NCI-H1694 treated with DMSO at 0.1 percent for 48 hours (cell line): ENCODE measurements around the gene C17orf67.

Experiments
- DNase-seq: peaks from one replicate; lab custom pipeline; 2025; lab: John Stamatoyannopoulos, UW

The C17orf67 gene

DNA sequence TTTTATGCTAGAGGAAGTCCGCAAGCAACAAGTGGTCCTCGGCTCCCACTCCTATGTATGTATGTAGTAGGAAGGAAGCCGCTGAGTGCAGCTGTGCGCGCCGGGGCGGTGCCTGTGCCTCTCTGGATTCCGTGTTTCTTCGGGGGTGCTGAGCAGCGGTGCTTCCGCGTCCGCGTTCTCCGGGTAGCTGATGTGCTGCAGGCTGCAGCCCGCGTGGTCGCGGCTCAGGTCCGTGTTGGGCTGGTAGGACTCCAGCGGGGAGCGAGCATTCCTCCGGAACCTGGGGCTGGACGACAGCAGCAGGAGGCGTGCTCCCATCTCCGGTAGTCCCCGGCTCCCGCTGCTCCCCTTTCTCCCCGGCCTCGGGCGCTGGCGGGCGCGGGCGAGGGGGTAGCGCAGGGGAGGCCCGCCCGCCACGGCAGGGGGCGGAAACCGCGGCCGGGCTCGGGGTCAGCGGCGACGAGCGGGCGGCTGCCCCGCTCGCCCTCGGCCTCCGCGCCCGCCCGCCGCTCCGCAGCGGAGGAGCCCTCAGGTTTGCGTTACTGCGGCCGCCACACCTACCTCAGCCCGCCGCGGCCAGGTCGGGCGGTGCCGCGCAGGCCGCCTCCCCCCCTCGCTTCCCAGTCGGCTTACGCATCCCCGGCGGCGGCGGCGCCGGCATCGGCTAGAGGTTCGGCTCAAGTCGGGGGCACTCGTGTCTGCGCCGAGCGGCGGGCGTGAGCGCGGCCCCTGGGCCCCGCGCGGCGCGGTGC, 487 bp downstream of the C17orf67 start:
- peak; percentile 33 for DNase-seq

- no peak for DNase-seq
Measured at GRCh38 chr17:56832446-56832845, 1.3 kb downstream of the C17orf67 start.

DNA sequence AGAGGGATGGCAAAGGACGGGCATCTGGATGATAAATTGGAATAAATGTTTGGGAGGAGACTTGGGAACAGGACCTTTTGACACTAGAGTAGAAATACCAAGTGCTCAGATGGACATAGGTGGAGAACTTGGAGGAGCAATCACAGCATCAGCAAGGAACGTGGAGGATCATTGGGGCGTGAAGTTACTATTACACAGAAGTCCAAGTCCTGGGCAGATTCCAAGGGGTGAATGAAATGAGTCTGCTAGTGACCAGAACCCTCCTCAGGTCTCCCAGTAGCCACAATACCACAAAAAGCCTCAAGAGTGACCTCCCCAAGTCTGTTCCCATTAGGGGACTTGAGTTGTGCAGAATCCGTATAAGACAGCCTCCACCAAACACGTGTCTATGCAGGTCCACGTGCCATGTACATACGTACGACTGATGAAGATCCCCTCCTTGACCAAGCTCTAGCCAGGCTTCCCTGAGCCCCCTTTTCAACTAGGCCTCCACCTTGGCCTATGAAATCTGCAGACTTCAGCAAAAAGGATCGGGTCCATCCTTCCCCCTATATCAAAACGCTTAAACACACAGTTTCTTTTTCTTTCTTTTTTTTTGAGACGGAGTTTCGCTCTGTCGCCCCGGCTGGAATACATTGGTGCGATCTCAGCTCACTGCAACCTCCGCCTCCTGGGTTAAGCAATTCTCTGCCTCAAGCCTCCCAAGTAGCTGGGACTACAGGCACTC, 2.2 kb downstream of the C17orf67 start:
- no peak for DNase-seq

- peak; percentile 75 for DNase-seq
Measured at GRCh38 chr17:56830726-56831368, 2.9 kb downstream of the C17orf67 start.

DNA sequence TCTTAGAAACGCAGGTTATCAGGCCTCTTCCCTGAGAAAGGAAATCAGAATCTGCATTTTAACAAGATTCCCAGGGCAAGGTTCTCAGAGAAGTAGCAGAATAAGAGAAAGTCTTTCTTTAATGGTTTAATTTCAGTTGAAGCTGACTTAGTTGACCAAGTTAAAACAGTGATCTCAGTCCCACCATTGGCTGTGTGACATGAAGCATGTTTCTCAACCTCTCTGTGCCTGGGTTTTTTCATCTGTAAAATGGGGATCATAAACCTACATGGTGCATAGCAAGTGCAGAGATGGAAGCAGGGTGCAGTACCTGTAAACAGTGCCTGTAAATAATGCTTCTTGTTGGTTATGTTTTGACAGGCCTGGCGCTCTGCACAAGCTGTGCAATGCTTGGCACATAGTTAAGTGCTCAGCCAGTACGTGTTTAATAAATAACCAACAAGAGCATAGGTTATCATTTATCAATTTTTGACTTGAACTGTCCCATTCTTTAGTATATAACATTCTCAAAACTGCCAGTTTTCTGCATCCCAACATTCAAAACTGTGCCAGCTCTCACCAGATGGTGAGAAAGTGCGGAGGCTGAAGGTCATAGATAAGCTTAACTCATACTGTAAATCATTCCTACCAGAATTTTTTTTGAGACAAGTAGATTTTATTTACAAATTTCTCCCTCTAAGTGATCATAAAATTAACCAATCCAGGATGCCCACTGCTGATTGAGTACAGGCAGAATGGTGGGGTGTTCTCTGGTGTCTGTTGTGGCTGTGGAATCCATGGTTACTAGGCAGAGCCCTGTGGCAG, 6.9 kb downstream of the C17orf67 start:
- peak; percentile 42 for DNase-seq

- no peak for DNase-seq
Measured at GRCh38 chr17:56824503-56824902, 9.2 kb downstream of the C17orf67 start.

GRCh38 chr17:56823848-56824247, 9.9 kb downstream of the C17orf67 start:
- no peak for DNase-seq

GRCh38 chr17:56822725-56823124, 11.0 kb downstream of the C17orf67 start:
- no peak for DNase-seq

DNA sequence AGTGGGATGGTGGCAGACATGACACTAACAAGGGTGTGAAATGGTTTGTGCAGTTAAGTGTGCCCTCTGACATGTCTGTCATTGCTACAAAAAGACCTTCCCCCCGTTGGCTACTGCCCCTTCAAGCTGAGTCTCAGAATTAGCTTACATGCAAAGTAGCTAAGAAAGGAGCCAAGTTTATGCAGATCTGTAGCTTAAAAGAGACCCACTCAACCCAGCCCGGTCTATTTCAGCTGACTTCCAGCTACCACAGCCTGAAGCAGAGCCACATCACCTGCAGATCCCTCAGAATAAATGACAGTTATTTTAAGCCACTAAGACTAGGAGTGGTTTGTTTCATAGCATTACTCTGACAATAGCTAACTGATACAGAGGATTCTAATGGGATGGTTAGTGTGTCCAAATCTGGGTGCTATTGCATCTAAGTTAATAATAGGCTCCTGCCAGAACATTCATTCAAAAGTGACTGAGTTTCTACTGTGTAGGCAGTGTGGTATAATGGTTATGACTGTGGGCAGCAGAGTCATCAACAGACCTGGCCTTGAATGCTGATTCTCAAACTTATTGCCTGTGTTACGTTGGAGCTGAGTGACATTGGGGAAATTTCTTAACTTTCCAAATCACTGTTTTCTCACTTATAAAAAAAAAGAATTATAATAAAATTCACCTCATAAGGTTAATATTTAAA, 11.7 kb downstream of the C17orf67 start:
- DNase-seq = no peak

DNA sequence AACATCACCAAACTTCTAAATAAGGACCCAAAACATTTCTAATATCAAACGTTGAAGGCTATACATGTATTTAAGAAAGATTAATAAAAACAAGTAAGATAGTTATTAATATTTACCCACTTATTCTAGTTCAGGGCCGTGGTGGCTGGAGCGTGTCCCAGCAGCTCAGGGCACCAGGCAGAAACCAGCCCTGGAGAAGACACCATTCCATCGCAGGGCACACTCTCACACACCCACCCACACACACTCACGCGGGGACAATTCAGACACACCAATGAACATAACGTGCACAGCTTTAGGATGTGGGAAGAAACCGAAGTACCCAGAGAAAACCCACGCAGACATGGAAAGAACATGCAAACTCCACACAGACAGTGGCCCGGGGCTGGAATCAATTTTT, 13.5 kb downstream of the C17orf67 start:
- DNase-seq = no peak

DNA sequence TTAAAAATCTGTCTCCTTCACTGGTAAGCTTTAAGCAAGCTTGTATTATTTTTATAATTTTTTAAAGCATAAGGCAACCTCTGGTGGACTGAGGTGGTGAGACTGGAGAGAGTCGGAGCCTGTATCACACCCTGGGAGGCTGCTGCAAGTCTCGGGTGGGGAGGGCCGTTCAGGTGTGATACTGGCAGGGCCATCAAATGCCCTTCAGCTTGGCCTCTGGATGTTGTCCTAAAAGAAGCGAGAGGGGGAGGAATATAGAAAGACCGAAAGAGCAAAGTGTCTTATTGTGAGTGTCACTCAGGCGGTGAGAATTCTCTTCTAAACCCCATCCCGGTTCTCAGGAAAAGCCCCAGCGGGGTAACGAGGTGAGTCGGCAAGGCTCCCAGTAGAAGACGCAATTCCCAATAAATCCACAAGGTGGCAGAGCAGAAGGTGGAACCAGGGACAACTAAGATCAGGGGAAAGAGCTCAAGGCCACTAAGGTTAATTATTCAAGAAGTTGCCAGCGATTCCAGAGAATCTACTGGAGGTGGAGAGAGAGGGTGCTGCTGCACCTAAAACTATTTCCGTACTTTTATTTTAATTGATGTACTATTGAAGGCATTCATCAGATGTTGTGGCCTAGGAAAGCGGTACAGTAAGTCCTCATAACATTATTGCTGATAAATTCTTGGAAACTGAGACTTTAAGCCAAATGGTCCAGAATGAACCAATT, 14.1 kb downstream of the C17orf67 start:
- DNase-seq = peak; percentile 77

DNA sequence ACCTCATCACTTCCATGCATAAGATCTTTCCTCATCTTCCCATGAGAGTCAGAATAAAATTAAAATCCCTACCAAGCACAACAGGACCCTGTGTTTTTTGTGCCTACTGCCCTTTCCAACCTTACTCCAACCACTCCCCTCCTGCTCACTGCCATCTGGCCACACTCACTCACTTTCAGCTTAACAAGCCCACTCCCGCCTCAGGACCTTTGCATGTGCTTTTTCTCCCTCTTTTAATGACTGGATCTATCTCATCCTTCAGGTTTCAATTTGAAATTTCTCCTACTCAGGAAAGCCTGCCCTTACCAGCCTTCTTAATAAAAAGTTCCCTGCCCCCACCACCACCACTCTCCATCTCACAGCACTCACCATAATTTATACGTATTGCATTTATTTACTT, 14.7 kb downstream of the C17orf67 start:
- DNase-seq = no peak

DNA sequence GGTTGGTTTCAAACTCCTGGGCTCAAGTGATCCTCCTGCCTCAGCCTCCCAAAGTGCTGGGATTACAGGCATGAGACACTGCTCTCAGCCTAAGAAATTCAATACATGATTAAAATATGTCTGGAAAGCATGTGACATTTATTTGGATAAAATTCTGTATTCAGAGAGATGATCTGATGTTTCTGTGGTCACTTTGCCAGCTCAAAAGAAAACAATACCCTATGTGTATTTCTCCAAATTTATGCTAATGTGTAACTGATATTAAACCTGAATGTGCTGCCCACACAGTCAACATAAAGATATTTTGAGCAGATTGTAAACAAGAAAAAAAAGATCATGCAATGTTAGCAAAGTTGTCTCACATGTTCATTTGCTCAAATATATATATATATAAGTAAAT, 16.7 kb downstream of the C17orf67 start:
- DNase-seq = no peak

GRCh38 chr17:56815711-56816110, 18.0 kb downstream of the C17orf67 start:
- DNase-seq = no peak

DNA sequence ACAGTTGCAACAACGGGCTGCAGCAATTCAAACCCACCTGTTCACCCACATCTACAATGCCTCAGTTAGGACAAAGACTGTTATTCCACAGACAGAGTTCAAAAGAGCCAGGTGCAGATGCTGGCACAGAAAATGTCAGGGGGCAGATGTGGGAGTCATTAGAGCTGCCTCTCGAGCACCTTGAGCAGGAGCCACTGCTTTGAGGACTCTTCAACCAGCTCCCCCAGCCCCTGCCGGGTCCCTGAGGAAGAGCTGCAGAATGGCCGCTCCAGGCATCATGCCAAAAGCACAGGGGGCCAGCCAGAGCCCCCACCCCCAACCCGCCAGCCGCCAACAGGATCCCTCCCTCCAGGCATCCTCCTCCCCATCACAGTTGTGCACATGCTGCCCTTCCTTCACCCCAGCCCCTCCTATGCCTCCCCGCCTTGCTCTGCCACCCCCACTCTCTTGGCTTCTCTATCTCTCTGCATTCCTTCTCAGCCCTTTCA, 20.8 kb downstream of the C17orf67 start:
- no peak for DNase-seq

DNA sequence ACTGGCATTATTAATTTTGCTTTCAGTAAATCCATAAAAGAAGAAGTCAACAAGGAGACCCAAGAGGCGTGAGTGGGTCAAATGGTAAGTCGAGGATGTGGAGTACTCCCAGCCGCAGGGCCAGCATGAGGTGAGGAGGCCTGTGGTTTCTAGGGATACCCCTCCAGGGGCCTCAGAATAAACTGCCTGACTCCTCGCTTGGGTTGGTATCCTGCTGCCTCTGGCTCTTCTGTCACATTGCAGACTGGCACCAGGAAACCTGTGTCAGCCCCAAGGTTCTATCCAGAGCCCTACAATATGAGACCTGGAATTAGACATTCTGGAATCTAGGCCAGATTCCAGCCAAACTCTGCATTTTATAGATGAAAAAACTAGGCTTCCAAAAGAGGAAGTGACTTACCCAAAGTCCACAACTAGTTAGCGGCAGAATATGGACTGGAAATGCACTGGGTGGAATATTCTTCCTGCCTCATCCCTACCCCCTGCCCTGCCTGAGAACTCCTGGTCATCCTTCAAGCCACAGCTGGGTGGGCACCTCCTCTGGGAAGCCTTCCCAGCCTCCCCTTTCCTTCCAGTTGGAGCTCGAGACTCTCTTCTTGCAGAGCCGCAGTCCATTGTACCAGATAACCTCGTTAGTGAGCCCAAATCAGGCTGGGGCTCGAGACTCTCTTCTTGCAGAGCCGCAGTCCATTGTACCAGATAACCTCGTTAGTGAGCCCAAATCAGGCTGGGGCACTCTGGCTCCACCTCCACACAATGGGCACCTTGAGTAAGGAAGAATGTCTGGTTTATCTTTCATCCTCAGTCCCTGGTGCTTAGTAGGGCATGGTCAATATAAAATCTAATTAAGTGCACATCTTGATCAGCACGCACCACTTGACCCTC, 22.6 kb downstream of the C17orf67 start:
- DNase-seq = peak; percentile 64

DNA sequence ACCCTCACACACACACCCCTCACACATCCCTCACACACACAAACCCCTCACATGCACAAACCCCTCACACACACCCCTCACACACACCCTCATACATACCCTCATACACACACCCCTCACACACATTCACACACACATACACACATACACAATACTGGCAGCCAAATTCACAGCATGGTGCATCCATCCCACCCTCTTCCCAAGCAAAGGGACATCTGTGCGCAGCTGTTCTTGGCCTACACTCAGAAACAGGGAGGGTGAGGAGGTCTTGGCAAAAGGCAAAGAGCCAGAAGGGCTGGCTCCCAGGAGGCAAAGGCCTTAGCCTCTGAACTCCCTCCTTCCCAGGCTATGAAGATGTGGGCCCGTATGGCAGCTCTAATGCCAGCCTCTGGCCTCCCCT, 23.4 kb downstream of the C17orf67 start:
- peak; percentile 91 for DNase-seq

- no peak for DNase-seq
Measured at GRCh38 chr17:56809820-56810179, 23.9 kb downstream of the C17orf67 start.

DNA sequence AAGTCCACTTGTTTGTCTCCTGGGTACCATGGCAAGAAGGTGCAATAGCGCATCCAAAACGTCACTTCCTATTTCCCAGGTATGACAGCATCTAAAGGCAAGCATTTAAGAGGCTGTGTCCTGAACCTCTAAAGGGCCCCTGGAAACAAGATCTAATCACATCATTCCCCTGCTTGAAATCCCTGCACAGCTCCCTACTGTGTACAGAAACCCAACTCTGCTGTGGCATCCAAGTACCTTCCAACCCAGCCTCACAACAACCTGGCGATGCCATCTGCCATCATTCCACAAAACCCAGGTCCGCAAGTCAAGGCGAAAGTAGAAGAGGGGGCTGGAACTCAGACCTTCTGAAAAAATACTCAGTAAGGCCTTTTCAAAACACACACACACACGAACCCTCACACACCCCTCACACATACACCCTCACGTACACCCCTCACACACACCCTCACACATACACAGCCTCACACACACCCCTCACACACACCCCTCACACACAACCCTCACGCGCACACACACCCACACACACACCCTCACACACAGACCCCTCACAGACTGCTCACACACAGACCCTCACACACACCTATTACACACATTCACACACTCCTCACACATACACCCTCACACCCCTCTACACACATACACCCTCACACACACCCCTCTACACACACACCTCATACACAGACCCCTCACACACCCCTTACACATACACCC, 24.5 kb downstream of the C17orf67 start:
- DNase-seq = peak; percentile 91
